ENCODE results near the gene ZBTB16.

ZBTB16 gene

GRCh38 chr11:114034956-114035355 lies 24.6 kb upstream of the ZBTB16 start (continued):
- TF ChIP-seq RBAK (tag by site-specific recombination; IDR thresholded peaks at IDR 0.05) = no peak

DNA sequence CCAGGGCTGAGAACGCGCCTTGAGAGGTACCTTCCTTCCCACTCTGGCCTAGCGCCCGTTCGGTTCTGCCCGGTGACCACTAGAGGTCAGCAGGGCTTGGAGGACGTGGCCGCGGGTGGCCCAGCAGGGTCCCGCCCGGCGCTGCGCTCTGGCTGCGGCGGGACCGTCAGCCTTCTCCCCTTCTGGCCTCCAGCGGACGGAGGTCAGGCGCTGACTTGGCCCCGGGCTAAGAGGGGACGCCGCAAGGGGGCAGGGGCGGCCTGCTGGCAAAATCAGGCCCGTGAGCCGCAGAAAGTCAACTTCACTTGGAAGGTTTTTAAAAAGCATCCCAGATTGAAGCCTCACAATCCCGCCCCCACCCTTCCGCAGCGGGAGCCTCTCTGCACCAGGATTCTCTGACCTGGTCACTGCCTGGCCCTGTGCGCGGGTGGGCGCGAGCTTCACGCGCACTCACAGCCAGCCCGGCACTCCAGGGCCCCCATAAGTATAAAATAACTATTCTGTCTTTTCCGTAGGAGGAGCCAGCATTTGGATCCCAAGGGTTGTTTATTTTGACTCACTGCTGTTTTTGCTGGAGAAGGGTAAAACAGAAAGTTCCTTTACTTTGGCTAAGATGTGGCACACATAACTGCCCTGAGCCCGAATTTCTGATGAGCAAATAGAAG lies 23.2 kb upstream of the ZBTB16 start:
- ChIA-PET CTCF (interaction anchor here (0.6 to 5.7 kb wide), 25 partner anchors 9 to 504 kb away, joined by 3 to 86 read pairs (median 4); partner anchors contain the start of gene HTR3B), POLR2A (interaction anchor here (1.0 kb wide), 1 partner anchor 24 kb away, joined by 4 read pairs; the partner anchor contains the start of gene ZBTB16)
- H3K9me3 ChIP-seq (ENCODE audit: control insufficient read depth, insufficient read depth, low read depth, low read length) = no peaks in the 10 kb centered on the region
- peak overlapping the region; percentile 32 for H3K4me3 ChIP-seq (ENCODE audit: low read depth, low read length)
- 0 out of 2 replicates have a peak, but pooled peaks cover 5% of the 10 kb centered on the region for H3K4me1 ChIP-seq (ENCODE audit: control insufficient read depth, insufficient read depth, low read length)
- no peak overlapping the region; the same call in 1 of the 2 replicates for H3K27ac ChIP-seq (ENCODE audit: extremely low read depth, low read depth, low read length)
- no peaks in the 10 kb centered on the region for H3K36me3 ChIP-seq (ENCODE audit: control insufficient read depth in 2 of 2, insufficient read depth in 1 of 2, low read length in 2 of 2)
- no peak for TF ChIP-seq ZNF529 (tag by site-specific recombination; IDR thresholded peaks at IDR 0.05; ENCODE audit: insufficient replicate concordance)
- no peak for TF ChIP-seq ZNF148 (tag by site-specific recombination; IDR thresholded peaks at IDR 0.05; ENCODE audit: borderline replicate concordance)
- no peak for TF ChIP-seq ZNF660 (tag by site-specific recombination; IDR thresholded peaks at IDR 0.05)
- peak; percentile 43; the same call in 1 of the 2 replicates for TF ChIP-seq ZBTB17 (tag by site-specific recombination; IDR thresholded peaks at IDR 0.05)
- TF ChIP-seq ZNF48 (tag by site-specific recombination; IDR thresholded peaks at IDR 0.05) = no peak
- no peak for TF ChIP-seq ZBTB49 (tag by site-specific recombination; IDR thresholded peaks at IDR 0.05; ENCODE audit: low read depth)
- no peak for TF ChIP-seq ZNF558 (tag by site-specific recombination; IDR thresholded peaks at IDR 0.05)
- TF ChIP-seq ZNF837 (tag by site-specific recombination; IDR thresholded peaks at IDR 0.05) = no peak
- TF ChIP-seq ZNF335 (tag by site-specific recombination; conservative IDR thresholded peaks at IDR 0.05) = peak; percentile 65
- 0 out of 2 replicates have a peak, but pooled peaks have one; percentile 25 for TF ChIP-seq KLF16 (tag by site-specific recombination; IDR thresholded peaks at IDR 0.05)
- no peak for TF ChIP-seq ZNF792 (tag by site-specific recombination; IDR thresholded peaks at IDR 0.05)
- TF ChIP-seq ZNF654 (tag by site-specific recombination; IDR thresholded peaks at IDR 0.05; ENCODE audit: low read depth) = peak; percentile 54
- no peak for TF ChIP-seq ZNF138 (tag by site-specific recombination; IDR thresholded peaks at IDR 0.05; ENCODE audit: borderline replicate concordance)
- no peak for TF ChIP-seq ZNF184 (tag by site-specific recombination; IDR thresholded peaks at IDR 0.05)
- TF ChIP-seq SP7 (tag by site-specific recombination; IDR thresholded peaks at IDR 0.05) = no peak
- peak; percentile 70 for TF ChIP-seq KLF8 (tag by site-specific recombination; IDR thresholded peaks at IDR 0.05)
- TF ChIP-seq, protein P1, sequence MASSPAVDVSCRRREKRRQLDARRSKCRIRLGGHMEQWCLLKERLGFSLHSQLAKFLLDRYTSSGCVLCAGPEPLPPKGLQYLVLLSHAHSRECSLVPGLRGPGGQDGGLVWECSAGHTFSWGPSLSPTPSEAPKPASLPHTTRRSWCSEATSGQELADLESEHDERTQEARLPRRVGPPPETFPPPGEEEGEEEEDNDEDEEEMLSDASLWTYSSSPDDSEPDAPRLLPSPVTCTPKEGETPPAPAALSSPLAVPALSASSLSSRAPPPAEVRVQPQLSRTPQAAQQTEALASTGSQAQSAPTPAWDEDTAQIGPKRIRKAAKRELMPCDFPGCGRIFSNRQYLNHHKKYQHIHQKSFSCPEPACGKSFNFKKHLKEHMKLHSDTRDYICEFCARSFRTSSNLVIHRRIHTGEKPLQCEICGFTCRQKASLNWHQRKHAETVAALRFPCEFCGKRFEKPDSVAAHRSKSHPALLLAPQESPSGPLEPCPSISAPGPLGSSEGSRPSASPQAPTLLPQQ (tag by site-specific recombination; IDR thresholded peaks at IDR 0.05) = peak; percentile 51; the same call in 1 of the 2 replicates
- peak; percentile 37; the same call in 1 of the 2 replicates for TF ChIP-seq BCL11B (tag by site-specific recombination; IDR thresholded peaks at IDR 0.05; ENCODE audit: low read depth)
- TF ChIP-seq, protein P2, sequence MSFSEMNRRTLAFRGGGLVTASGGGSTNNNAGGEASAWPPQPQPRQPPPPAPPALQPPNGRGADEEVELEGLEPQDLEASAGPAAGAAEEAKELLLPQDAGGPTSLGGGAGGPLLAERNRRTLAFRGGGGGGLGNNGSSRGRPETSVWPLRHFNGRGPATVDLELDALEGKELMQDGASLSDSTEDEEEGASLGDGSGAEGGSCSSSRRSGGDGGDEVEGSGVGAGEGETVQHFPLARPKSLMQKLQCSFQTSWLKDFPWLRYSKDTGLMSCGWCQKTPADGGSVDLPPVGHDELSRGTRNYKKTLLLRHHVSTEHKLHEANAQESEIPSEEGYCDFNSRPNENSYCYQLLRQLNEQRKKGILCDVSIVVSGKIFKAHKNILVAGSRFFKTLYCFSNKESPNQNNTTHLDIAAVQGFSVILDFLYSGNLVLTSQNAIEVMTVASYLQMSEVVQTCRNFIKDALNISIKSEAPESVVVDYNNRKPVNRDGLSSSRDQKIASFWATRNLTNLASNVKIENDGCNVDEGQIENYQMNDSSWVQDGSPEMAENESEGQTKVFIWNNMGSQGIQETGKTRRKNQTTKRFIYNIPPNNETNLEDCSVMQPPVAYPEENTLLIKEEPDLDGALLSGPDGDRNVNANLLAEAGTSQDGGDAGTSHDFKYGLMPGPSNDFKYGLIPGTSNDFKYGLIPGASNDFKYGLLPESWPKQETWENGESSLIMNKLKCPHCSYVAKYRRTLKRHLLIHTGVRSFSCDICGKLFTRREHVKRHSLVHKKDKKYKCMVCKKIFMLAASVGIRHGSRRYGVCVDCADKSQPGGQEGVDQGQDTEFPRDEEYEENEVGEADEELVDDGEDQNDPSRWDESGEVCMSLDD (tag by site-specific recombination; IDR thresholded peaks at IDR 0.05) = no peak
- TF ChIP-seq ZIC2 (tag by site-specific recombination; IDR thresholded peaks at IDR 0.05) = peak; percentile 95
- TF ChIP-seq ZNF423 (tag by site-specific recombination; IDR thresholded peaks at IDR 0.05) = 0 out of 2 replicates have a peak, but pooled peaks have one; percentile 19
- TF ChIP-seq ZNF394 (tag by site-specific recombination; IDR thresholded peaks at IDR 0.05; ENCODE audit: borderline replicate concordance) = peak; percentile 37; the same call in 1 of the 2 replicates
- 0 out of 2 replicates have a peak, but pooled peaks have one; percentile 25 for TF ChIP-seq ZNF449 (tag by site-specific recombination; IDR thresholded peaks at IDR 0.05)
- 0 out of 2 replicates have a peak, but pooled peaks have one; percentile 28 for TF ChIP-seq IKZF3 (tag by site-specific recombination; IDR thresholded peaks at IDR 0.05)

All from HEK293 (cell line).